Natural killer cell (primary cell): ENCODE measurements around the gene GOLGA2. TPM values are rescaled to one million over a fixed set of nuclear protein-coding genes. Genes with fewer than 3 reads are reported as not detected.

Source experiments
- ATAC-seq, 3 donors: fragments of 150-1000 bp in 2 of 3; fragments of 200-7000 bp in 1 of 3; cut with Tn5 transposase; 1 replicate in 1 of 3; 2 replicates in 2 of 3; pipeline ENCODE4 v1.10.0; 2021; ENCODE audit warnings: mild to moderate bottlenecking in 2 of 3, moderate library complexity in 2 of 3
- DNase-seq, 2 donors: peaks; one replicate each; pipeline versions ENCODE4 v3.0.0 to v3.0.0-alpha.2; 2013 to 2021; ENCODE audit warnings: mixed read lengths in 1 of 2
- H3K27ac ChIP-seq: one replicate; pipeline ENCODE4 v1.5.1; 2013; ENCODE audit warnings: mild to moderate bottlenecking, low read length
- H3K27me3 ChIP-seq: one replicate; pipeline ENCODE4 v1.6.1; 2013; ENCODE audit warnings: low read length; ENCODE audit not compliant: control insufficient read depth, insufficient read depth
- H3K36me3 ChIP-seq: one replicate; pipeline ENCODE4 v1.6.1; 2013; ENCODE audit warnings: low read length; ENCODE audit not compliant: control insufficient read depth, insufficient read depth
- H3K4me1 ChIP-seq: one replicate; pipeline ENCODE4 v1.6.1; 2013; ENCODE audit warnings: low read length; ENCODE audit not compliant: control insufficient read depth, insufficient read depth
- H3K4me3 ChIP-seq: one replicate; pipeline ENCODE4 v1.5.1; 2013; ENCODE audit warnings: low read length
- H3K9me3 ChIP-seq: one replicate; pipeline ENCODE4 v1.6.1; 2013; ENCODE audit warnings: low read length; ENCODE audit not compliant: control insufficient read depth, insufficient read depth
- H3K27ac Mint-ChIP-seq, 2 donors: one replicate each; pipeline ENCODE4 v1.8.0; 2022; ENCODE audit warnings: mild to moderate bottlenecking in 2 of 2, mixed read lengths in 2 of 2, moderate library complexity in 1 of 2
- H3K27me3 Mint-ChIP-seq, 2 donors: one replicate each; pipeline ENCODE4 v1.8.0; 2022; ENCODE audit warnings: low read depth in 2 of 2, mixed read lengths in 2 of 2
- H3K36me3 Mint-ChIP-seq: one replicate; pipeline ENCODE4 v1.8.0; 2022; ENCODE audit warnings: mixed read lengths
- H3K4me1 Mint-ChIP-seq, 2 donors: one replicate each; pipeline ENCODE4 v1.8.0; 2022; ENCODE audit warnings: mixed read lengths in 2 of 2
- H3K4me3 Mint-ChIP-seq: one replicate; pipeline ENCODE4 v1.8.0; 2022; ENCODE audit warnings: mild to moderate bottlenecking, moderate library complexity, mixed read lengths
- H3K9me3 Mint-ChIP-seq, 2 donors: one replicate each; pipeline ENCODE4 v1.8.0; 2022; ENCODE audit warnings: mixed read lengths in 2 of 2
- CTCF ChIP-seq: fragments of 200-600 bp; IDR thresholded peaks from one replicate; pipeline ENCODE4 v1.8.0; 2022; ENCODE audit warnings: antibody characterized with exemption
- WGBS: methylation state at CpG from one replicate; pipeline ENCODE4 v1.1.7; 2013; ENCODE audit warnings: missing lambda C conversion rate; ENCODE audit not compliant: insufficient coverage; 5-methylcytosine and 5-hydroxymethylcytosine counted together
- intact Hi-C: fragments of 100-400 bp; cut with micrococcal nuclease; formaldehyde crosslinking; loops from one replicate; pipeline ENCODE4 v1.14.2; 2022
- total RNA-seq, 4 donors: library from RNA; stranded (reverse); fragments of 120-200 nt in 1 of 4; gene quantifications; one replicate each; pipeline versions ENCODE4 v1.2.3 to v1.2.4, GENCODE V29; 2013 to 2022

Gene GOLGA2
- total RNA-seq, 3 donors from 2014 or later (not counting 1 experiment from before 2014, with no cell fraction given) = 78.0 to 101 (median 90.9) TPM

DNA sequence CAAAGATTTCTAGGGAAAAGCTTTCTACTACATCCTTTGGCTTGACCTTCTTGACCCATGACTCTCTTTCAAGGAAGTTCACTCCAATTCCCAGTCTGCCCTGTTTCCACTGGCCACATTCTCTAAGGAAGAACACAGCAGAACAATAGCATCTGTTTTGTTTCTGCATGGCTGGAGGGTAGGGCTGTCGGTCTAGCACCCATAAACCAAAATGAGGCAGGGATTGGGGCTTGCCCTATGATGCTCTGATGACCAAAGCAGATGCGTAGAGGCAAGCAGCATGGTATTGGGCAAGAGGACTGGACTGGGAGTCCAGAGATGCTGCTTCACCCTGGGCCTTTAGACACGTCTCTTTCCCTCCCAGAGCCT lies 24.1 kb downstream of the GOLGA2 start:
- intact Hi-C loops = no loop called here
- TF ChIP-seq CTCF = no peak
- WGBS = 88% methylated on average over 3 of the region's 3 CpGs
- Mint-ChIP-seq H3K36me3 (no peaks in the 10 kb centered on the region), H3K27me3 (peaks cover 0 to 7% of the 10 kb centered on the region in 2 donors), H3K27ac (peak overlapping the region in 1 of 2 donors; percentile 66), H3K9me3 (no peaks in the 10 kb centered on the region), H3K4me1 (peaks cover 11 to 21% of the 10 kb centered on the region in 2 donors), H3K4me3 (peak overlapping the region; percentile 69)
- Histone ChIP-seq H3K4me3 (no peak overlapping the region), H3K27ac (no peak overlapping the region), H3K4me1 (peaks cover 20% of the 10 kb centered on the region), H3K36me3 (no peaks in the 10 kb centered on the region), H3K27me3 (no peaks in the 10 kb centered on the region), H3K9me3 (no peaks in the 10 kb centered on the region)
- no peak for DNase-seq
- no peak for ATAC-seq

GRCh38 chr9:128250839-128251731 lies 24.7 kb downstream of the GOLGA2 start:
- intact Hi-C loops = loop anchor here (1.0 kb wide), 1 partner anchor 33 kb away; no protein-coding TSS in a partner anchor
- Histone ChIP-seq H3K4me3 (peak overlapping the region; percentile 27), H3K4me1 (peaks cover 26% of the 10 kb centered on the region), H3K27ac (no peak overlapping the region), H3K36me3 (no peaks in the 10 kb centered on the region), H3K27me3 (no peaks in the 10 kb centered on the region), H3K9me3 (no peaks in the 10 kb centered on the region)
- peak in 1 of 2 donors; percentile 23 for DNase-seq
- Mint-ChIP-seq H3K4me1 (peaks cover 11 to 23% of the 10 kb centered on the region in 2 donors), H3K27ac (peak overlapping the region in 1 of 2 donors; percentile 66), H3K36me3 (no peaks in the 10 kb centered on the region), H3K4me3 (peak overlapping the region; percentile 87), H3K9me3 (no peaks in the 10 kb centered on the region), H3K27me3 (peaks cover 0 to 7% of the 10 kb centered on the region in 2 donors)
- no peak for ATAC-seq
- 20% methylated on average over 38 of the region's 43 CpGs for WGBS
- no peak for TF ChIP-seq CTCF

- ATAC-seq (peak; percentile 95 to 99 (median 95)), DNase-seq (peak; percentile 92 to 97)
- Mint-ChIP-seq H3K4me3 (peak overlapping the region; percentile 80), H3K36me3 (no peaks in the 10 kb centered on the region), H3K27ac (peak overlapping the region; percentile 54 to 79), H3K27me3 (peaks cover 0 to 10% of the 10 kb centered on the region in 2 donors), H3K9me3 (no peaks in the 10 kb centered on the region), H3K4me1 (peaks cover 16 to 32% of the 10 kb centered on the region in 2 donors)
- Histone ChIP-seq H3K27me3 (no peaks in the 10 kb centered on the region), H3K9me3 (no peaks in the 10 kb centered on the region), H3K4me1 (peaks cover 35% of the 10 kb centered on the region), H3K36me3 (no peaks in the 10 kb centered on the region), H3K27ac (peak overlapping the region; percentile 56), H3K4me3 (peak overlapping the region; percentile 39)
- no peak for TF ChIP-seq CTCF
- intact Hi-C loops = loop anchor here (1.0 kb wide), 1 partner anchor 32 kb away; no protein-coding TSS in a partner anchor
- WGBS = 4% methylated on average over 81 of the region's 81 CpGs
Observed at GRCh38 chr9:128249908-128250838, 25.6 kb downstream of the GOLGA2 start.
